ENCODE measurements around the gene GABRG3. TPM values are rescaled to one million over a fixed set of nuclear protein-coding genes. Genes with fewer than 3 reads are reported as not detected.

GABRG3 gene
- total RNA-seq, 1 donor from 2014 or later, result not detected

DNA sequence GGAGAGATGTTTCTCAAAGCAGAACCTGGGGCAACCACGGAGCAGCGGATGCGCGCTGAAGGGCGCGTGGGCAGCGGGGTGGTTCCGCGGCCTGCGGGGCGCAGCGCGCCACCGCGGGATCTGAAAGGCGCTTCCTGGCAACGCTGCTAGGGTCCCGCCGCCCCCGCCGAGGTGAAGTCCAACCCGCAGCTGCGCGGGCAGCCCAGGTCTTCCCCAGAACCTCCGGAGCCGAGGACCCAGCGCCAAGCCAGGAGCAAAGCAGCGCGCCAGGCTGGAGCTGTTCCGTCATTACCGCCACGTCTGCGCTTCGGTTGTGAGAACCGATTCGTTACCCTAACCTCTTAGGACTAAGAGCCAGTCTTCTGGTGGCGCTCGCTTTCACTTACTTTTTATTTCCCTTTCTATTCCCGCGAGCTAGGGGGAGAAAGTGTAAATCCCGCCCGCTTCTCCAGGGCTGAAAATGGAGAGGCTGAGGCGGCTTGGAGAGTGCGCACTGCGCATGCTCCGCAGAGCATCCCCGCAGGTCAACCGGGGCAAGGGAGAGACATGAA, 3.2 kb upstream of the GABRG3 start:
- Histone ChIP-seq H3K4me1 (no peaks in the 10 kb centered on the region), H3K27me3 (no peaks in the 10 kb centered on the region), H3K4me3 (no peak overlapping the region), H3K36me3 (no peaks in the 10 kb centered on the region), H3K9me3 (no peaks in the 10 kb centered on the region), H3K27ac (no peak overlapping the region)
- no peak for DNase-seq (ENCODE audit: extremely low spot score in 2 of 2)
- TF ChIP-seq POLR2AphosphoS5 (IDR thresholded peaks at IDR 0.05; ENCODE audit: insufficient read depth in 1 of 2, low read depth in 1 of 2) (no peak), POLR2A (IDR thresholded peaks at IDR 0.05) (no peak)
- TF ChIP-seq, protein P1, sequence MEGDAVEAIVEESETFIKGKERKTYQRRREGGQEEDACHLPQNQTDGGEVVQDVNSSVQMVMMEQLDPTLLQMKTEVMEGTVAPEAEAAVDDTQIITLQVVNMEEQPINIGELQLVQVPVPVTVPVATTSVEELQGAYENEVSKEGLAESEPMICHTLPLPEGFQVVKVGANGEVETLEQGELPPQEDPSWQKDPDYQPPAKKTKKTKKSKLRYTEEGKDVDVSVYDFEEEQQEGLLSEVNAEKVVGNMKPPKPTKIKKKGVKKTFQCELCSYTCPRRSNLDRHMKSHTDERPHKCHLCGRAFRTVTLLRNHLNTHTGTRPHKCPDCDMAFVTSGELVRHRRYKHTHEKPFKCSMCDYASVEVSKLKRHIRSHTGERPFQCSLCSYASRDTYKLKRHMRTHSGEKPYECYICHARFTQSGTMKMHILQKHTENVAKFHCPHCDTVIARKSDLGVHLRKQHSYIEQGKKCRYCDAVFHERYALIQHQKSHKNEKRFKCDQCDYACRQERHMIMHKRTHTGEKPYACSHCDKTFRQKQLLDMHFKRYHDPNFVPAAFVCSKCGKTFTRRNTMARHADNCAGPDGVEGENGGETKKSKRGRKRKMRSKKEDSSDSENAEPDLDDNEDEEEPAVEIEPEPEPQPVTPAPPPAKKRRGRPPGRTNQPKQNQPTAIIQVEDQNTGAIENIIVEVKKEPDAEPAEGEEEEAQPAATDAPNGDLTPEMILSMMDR (IDR thresholded peaks at IDR 0.05), result no peak
- intact Hi-C loops (cut with DNase I), result no loop called here

DNA sequence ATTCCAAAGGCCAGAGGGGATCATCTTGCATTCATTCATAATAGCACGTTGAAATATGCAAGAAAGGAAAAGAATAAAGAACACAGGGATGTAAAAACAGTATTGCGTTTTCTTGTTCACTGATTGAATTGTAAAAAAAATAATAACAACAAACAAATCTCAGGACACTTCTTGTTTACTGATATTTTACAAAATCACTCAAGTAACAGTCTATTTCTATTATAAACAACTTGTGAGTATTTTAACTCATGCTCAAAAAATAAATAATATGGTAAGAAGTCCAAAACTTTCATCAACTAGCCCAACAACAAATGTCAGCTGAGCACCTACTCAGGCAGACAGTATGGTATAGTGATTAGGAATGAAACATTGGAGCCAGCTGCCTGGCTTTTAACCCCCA, 2.2 kb upstream of the GABRG3 start:
- Histone ChIP-seq H3K27me3 (no peaks in the 10 kb centered on the region), H3K4me3 (no peak overlapping the region), H3K27ac (no peak overlapping the region), H3K9me3 (no peaks in the 10 kb centered on the region), H3K4me1 (no peaks in the 10 kb centered on the region), H3K36me3 (no peaks in the 10 kb centered on the region)
- no peak for TF ChIP-seq POLR2AphosphoS5 (IDR thresholded peaks at IDR 0.05; ENCODE audit: insufficient read depth in 1 of 2, low read depth in 1 of 2)
- intact Hi-C loops (cut with DNase I), result no loop called here
- DNase-seq (ENCODE audit: extremely low spot score in 2 of 2), result no peak

DNA sequence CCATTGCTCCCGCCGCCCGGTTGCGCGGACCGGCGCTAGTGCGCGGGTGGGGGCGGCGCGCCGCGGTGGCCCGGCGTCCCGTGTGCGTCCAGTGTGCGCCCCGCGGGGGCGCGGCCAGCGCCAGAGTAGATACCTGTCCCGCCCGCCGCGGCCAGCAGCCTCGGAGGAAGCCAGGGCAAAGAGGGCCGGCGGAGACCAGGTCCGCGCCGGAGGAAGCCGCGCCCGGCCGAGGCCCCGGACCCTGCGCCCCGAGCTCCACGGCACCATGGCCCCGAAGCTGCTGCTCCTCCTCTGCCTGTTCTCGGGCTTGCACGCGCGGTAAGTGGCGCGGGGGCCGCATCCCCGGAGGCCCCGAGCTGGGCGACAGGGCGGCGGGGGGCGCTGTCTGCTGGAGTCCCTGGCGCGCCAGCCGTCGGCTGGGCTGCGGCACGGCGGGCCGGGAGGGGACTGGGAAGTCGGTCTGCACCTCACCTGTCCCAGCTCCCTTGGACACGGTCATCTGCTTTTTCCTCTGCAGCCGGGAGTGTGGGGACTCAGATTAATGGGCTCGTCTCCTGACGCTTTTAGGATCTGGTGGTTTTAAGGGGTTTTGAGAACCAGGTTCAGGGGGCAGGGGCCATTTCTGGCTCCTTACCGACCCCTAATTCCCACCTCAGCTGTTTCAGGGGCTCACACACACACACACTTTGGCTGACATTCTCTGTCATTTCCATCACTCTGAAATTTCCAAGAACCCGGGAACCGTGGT, 464 bp downstream of the GABRG3 start:
- no peak for TF ChIP-seq POLR2AphosphoS5 (IDR thresholded peaks at IDR 0.05; ENCODE audit: insufficient read depth in 1 of 2, low read depth in 1 of 2)
- TF ChIP-seq, protein P1 (IDR thresholded peaks at IDR 0.05), result no peak
- TF ChIP-seq POLR2A (IDR thresholded peaks at IDR 0.05), result no peak
- Histone ChIP-seq H3K4me3 (peak overlapping the region; percentile 19 to 28), H3K9me3 (no peaks in the 10 kb centered on the region), H3K4me1 (no peaks in the 10 kb centered on the region), H3K36me3 (no peaks in the 10 kb centered on the region), H3K27ac (no peak overlapping the region), H3K27me3 (no peaks in the 10 kb centered on the region)
- no peak for DNase-seq (ENCODE audit: extremely low spot score in 2 of 2)
- intact Hi-C loops (cut with DNase I), result no loop called here

DNA sequence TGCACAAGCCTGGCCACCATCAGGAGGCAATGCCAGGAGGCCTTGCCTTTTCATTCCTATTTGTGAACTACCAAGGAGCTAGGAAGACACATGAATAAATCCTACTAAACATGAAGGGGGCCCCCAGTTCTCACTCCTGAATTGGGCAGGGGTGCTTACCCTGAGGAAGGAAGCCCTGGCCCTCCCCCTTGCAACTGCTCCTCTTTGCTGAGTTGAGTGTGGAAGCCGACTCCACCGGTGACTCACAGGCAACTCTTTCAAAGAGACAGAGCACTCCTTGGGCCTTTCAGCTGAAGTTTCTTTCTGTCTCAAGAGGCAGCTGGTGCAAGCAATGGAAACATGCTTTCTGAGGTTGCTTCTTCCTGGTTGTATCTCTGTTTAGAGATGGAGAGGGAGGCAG, 1.7 kb downstream of the GABRG3 start:
- no peaks in the 10 kb centered on the region for H3K36me3 ChIP-seq
- no peak for DNase-seq (ENCODE audit: extremely low spot score in 2 of 2)
- H3K27ac ChIP-seq, result no peak overlapping the region
- intact Hi-C loops (cut with DNase I), result no loop called here
- H3K9me3 ChIP-seq, result no peaks in the 10 kb centered on the region
- H3K27me3 ChIP-seq, result no peaks in the 10 kb centered on the region
- H3K4me1 ChIP-seq, result no peaks in the 10 kb centered on the region
- TF ChIP-seq, protein P1 (IDR thresholded peaks at IDR 0.05), result no peak
- TF ChIP-seq POLR2AphosphoS5 (IDR thresholded peaks at IDR 0.05; ENCODE audit: insufficient read depth in 1 of 2, low read depth in 1 of 2) (no peak), POLR2A (IDR thresholded peaks at IDR 0.05) (no peak)
- H3K4me3 ChIP-seq, result no peak overlapping the region

DNA sequence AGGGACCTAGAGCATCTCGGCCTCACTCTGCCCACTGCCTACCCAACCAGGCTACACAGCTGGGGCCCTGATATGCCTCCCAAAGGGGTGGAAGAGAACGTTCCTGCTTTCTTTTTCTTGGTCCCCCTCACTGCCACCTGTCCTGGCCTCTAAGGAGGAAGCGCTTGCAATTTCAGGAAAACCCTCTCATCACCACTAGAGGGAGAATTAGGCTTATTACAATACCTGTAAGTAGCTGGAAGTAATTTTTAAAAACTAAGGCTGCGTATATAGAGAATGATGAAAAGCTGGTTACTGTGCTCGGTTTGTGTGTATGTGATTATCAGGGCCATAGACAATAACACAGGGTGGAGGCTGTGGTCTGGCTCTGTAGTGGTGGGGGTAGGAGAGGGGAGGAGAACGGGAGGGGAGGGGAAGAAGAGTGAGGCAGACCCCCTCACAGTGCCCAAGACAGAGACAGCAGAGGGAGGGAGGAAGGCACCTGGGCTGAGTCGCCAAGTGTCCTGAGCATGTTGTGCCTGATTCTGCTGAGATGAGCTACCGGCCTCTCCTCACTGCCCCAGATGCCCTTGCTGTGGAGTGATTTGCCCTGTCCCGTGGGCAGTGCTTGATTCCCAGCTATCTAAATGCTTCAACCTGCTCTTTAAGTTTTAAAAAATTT, 3.3 kb downstream of the GABRG3 start:
- intact Hi-C loops (cut with DNase I), result no loop called here
- no peak overlapping the region for H3K27ac ChIP-seq
- no peaks in the 10 kb centered on the region for H3K27me3 ChIP-seq
- no peaks in the 10 kb centered on the region for H3K36me3 ChIP-seq
- H3K4me1 ChIP-seq, result no peaks in the 10 kb centered on the region
- TF ChIP-seq, protein P1 (IDR thresholded peaks at IDR 0.05), result no peak
- TF ChIP-seq POLR2AphosphoS5 (IDR thresholded peaks at IDR 0.05; ENCODE audit: insufficient read depth in 1 of 2, low read depth in 1 of 2) (no peak), POLR2A (IDR thresholded peaks at IDR 0.05) (no peak)
- no peak for DNase-seq (ENCODE audit: extremely low spot score in 2 of 2)
- H3K4me3 ChIP-seq, result no peak overlapping the region
- no peaks in the 10 kb centered on the region for H3K9me3 ChIP-seq

All from vagina (tissue), 2 donors.